ENCODE results near the gene RANBP9.

- no peak for TF ChIP-seq CTCF (IDR thresholded peaks at IDR 0.05)
- TF ChIP-seq POLR2A (IDR thresholded peaks at IDR 0.05): no peak
- no peak for TF ChIP-seq POLR2AphosphoS5 (IDR thresholded peaks at IDR 0.05; ENCODE audit: insufficient read depth in 1 of 2, low read depth in 1 of 2)
These were observed 106.0 kb downstream of the RANBP9 start for GRCh38 chr6:13605634-13606033.

Data from vagina (tissue), 2 donors.